Activated CD4-positive, alpha-beta T cell treated with anti-CD3 and anti-CD28 coated beads, Interleukin-2, amount 50 U/mL, for 48 hours (primary cell): ENCODE data around the gene APLP1.
A peak's percentile ranks its signal among the peaks of the same experiment; 100 is the strongest.
"Not testable (repeated sequence)": the region's sequence is repeated elsewhere in the genome, so short reads cannot be mapped to it uniquely, and the experiment has no call there.

Experiments
- DNase-seq, 2 experiments: peaks; one replicate each; pipeline ENCODE4 v3.0.0-alpha.2; 2020

The APLP1 gene

GRCh38 chr19:35853038-35853756 is 15.2 kb upstream of the APLP1 start:
- DNase-seq, result no peak

DNA sequence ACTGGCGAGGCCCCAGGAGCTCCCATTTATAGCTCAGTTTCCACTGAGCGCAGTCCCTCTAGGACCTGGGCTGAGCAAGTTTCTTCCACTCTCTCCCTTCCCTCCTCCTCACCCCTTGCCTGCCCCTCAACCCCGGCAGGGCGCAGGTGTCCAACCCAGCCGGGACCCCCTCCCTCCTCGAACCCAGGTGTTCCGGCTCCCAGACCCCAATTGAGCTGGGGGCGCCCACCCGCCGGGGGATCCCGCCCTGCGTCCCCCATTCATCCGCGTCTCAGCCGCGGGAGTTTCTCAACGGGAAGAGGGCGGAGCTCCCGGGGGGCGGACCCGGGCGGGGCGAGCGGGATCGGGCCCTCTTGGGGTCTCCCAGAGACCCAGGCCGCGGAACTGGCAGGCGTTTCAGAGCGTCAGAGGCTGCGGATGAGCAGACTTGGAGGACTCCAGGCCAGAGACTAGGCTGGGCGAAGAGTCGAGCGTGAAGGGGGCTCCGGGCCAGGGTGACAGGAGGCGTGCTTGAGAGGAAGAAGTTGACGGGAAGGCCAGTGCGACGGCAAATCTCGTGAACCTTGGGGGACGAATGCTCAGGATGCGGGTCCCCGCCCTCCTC is 11.7 kb upstream of the APLP1 start, which contains the start of gene KIRREL2:
Gene KIRREL2, plus strand, starts transcription at position 366 of the 604 bp plus-strand sequence. Its CDS starts 209 bp downstream, at position 575.
- peak; percentile 37 to 49 for DNase-seq

DNA sequence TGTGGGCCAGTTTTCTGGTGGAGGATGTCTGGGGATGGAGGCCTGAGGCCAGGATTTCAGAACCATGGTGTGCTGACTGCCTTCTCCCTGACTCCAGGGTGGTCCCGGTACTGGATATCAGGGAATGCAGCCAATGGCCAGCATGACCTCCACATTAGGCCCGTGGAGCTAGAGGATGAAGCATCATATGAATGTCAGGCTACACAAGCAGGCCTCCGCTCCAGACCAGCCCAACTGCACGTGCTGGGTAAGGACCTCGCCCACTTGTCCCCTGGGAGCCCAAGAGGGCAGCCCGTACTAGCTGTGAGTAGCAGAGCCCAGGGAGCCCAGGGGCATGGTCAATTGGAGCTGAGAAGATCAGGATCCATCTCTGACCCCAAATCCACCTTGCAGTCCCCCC is 10.1 kb upstream of the APLP1 start:
- DNase-seq, result no peak

GRCh38 chr19:35859414-35859813 is 9.0 kb upstream of the APLP1 start:
- no peak for DNase-seq

- DNase-seq, result no peak
Measured at GRCh38 chr19:35860436-35860817, 7.9 kb upstream of the APLP1 start.

GRCh38 chr19:35860818-35861639 is 7.3 kb upstream of the APLP1 start:
- DNase-seq, result no peak

DNA sequence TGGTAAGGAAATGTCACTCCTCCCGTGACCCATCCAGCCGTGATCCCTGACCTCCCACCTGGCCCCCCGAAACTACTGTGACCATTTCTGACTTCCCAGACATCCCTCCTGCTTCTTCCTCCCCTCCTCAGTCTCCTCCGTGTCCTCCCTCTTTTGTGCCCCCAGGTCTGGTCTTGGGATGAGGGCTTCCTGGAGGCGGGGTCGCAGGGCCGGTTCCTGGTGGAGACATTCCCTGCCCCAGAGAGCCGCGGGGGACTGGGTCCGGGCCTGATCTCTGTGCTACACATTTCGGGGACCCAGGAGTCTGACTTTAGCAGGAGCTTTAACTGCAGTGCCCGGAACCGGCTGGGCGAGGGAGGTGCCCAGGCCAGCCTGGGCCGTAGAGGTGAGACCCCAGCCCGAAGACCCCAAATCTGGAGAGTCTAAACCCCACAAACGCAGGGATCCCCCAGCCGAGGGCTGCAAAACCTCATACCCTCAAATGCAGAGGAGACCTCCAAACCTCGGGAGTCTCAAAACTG is 6.7 kb upstream of the APLP1 start:
- DNase-seq, result no peak

DNA sequence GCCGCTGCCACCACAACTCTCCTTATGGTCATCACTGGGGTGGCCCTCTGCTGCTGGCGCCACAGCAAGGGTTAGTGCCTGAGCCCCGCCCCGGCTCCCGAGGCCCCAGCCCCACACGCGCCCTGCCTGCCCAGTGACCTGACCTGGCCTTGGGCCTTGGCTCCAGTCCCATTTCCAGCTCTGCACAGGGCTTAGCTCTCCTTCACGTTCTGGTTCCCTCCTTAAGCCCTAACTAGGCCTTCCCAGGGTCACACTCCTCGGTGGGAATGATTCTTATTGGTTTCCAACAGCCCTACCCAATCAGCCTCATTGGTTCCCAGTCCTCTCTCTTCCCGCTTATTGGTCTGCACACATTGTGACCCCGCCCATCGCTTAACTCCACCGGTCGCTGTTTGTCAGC is 5.8 kb upstream of the APLP1 start:
- DNase-seq, result no peak

GRCh38 chr19:35863018-35863417 is 5.4 kb upstream of the APLP1 start:
- DNase-seq, result no peak

GRCh38 chr19:35868823-35869326 is 501 bp downstream of the APLP1 start:
- no peak for DNase-seq

GRCh38 chr19:35869327-35870123 is 1.2 kb downstream of the APLP1 start:
- DNase-seq, result peak; percentile 86 to 88

GRCh38 chr19:35870124-35870736 is 1.9 kb downstream of the APLP1 start:
- not testable (repeated sequence) for DNase-seq

GRCh38 chr19:35870798-35871197 is 2.4 kb downstream of the APLP1 start:
- DNase-seq, result no peak

DNA sequence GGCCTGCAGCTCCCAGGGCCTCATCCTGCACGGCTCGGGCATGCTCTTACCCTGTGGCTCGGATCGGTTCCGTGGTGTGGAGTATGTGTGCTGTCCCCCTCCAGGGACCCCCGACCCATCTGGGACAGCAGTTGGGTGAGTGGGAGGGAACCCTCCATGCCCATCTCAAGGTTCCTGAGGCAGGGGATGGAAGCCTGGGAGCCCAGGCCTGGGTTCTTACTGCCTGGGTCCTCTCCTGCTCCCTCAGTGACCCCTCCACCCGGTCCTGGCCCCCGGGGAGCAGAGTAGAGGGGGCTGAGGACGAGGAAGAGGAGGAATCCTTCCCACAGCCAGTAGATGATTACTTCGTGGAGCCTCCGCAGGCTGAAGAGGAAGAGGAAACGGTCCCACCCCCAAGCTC is 3.2 kb downstream of the APLP1 start:
- DNase-seq, result no peak

DNA sequence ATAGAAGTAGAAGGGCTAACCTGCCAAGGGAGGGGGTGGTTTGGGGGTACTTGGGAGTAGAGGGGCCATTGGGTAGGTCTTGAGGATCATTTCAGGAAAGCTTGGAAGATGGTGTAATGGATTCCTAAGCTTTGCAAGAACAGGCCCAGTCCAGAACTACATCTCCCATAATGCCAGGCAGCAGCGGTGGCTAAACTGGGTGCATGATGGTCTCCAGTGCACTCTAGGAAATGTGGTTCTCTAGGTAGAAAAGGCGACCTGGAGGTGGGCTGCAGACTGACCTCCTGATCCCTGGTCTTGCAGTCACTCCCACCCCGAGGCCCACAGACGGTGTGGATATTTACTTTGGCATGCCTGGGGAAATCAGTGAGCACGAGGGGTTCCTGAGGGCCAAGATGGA is 3.8 kb downstream of the APLP1 start:
- no peak for DNase-seq

GRCh38 chr19:35874392-35874930 is 6.1 kb downstream of the APLP1 start:
- no peak for DNase-seq

GRCh38 chr19:35879068-35879467 is 10.7 kb downstream of the APLP1 start:
- no peak for DNase-seq

DNA sequence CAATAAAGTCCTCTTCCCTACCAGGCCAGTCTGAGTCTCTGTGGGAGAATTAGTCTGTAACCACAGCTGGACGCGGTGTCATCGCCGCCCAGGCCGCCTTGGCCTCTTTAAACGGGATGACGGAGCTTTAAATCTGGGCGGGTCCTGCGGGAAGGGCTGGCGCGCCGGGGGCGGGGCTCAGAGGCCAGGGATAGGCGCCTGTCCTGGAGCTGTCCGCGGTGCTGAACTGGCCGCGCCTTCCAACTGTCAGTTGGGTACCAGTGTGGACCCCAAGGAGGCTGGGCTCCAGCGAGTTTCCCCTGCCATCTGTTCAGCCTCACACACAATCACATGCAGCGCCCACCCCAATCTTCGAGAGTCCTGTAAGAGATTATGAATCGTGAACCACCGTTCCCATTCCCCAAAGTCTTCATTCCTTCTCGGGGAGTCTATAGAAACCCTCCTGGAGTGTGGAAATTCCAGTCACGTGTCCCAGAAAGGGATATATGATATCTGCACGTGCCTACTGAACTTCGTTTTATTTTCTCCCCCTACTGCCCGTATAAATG is 11.5 kb downstream of the APLP1 start:
- DNase-seq, result peak; percentile 90 to 92

DNA sequence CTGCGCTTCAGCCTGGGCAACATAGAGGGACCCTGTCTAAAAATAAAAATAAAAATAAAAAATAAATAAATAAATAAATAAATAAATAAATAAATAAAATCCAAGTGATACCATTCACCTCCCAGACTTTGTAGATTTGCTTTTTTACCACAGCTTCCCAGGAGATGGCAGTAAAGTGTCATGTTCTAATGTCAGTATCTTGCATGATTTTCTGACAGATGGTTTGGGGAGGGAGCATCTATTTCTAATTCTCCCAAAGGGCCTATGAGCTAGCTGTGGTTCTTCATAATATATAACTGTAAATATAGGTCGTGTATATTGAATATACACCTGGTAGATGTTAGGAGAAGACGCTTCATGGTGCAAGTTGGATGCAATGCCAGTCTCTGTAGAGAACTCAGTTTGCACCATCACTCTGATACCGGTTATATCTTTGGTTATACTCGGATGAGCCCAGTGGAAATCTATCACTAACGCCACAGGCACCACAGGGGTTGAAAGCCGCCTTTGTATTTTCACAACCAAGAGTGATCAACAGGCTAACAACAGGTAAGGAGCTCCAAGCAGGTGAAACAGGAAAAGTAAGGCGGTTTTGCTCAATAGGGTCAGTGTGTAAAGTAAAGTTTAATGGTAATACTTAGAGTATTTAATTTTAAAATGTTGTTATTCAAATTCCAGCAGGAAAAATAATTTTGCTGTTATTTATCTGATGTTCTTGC is 13.9 kb downstream of the APLP1 start:
- DNase-seq, result no peak

DNA sequence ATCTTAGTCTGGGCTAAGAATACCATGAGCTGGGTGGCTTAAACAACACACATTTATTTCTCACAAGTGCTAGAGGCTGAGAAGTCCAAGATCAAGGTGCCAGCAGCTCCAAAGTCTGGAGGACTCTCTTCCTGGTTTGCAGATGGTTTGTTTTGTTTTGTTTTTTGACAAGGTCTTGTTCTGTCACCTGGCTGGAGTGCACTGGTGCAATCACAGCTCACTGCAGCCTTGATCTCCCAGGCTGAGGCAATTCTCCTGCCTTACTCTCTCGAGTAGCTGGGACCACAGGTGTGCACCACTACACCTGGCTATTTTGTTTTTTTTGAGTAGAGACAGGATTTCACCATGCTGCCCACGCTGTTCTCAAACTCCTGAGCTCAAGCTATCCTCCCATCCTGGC is 15.5 kb downstream of the APLP1 start:
- DNase-seq, result no peak
